Fibroblast of lung (primary cell): ENCODE measurements around the gene OSBPL1A. TPM values are rescaled to one million over a fixed set of nuclear protein-coding genes. Genes with fewer than 3 reads are reported as not detected.

Experiments
- polyA plus RNA-seq, 2 donors: library from polyadenylated mRNA; depleted of rRNA in 1 of 2; stranded (reverse) in 1 of 2; unstranded in 1 of 2; fragments of >200 nt; gene quantifications; 2 replicates each; pipeline ENCODE4 v1.2.1, GENCODE V29; 2011 to 2012; ENCODE audit warnings: missing spikeins in 1 of 2
- total RNA-seq: library from RNA; depleted of rRNA; stranded (reverse); fragments of >200 nt; gene quantifications from 2 replicates; pipeline ENCODE4 v1.2.1, GENCODE V29; 2014

OSBPL1A gene
- total and polyA plus RNA-seq, 2 donors (not counting 1 experiment from before 2014, with no cell fraction given) = 67.5 to 73.3 TPM

Other genes with a start within 250 kb of the OSBPL1A start
- gene IMPACT, start 28.8 kb upstream of the OSBPL1A start, total RNA-seq = 29.5 and 35.7 TPM in 2 replicates
- gene IMPACT, start 28.8 kb upstream of the OSBPL1A start, polyA plus RNA-seq = 23.2 and 42.8 TPM in 2 replicates
- gene HRH4, start 62.8 kb upstream of the OSBPL1A start, total RNA-seq = under 0.01 TPM in 2 replicates
- 0.01 TPM in 1 of 2 replicates, not detected in the other for gene HRH4, start 62.8 kb upstream of the OSBPL1A start, polyA plus RNA-seq